H1 (cell line): ENCODE results near the gene CDH9. TPM values are rescaled to one million over a fixed set of nuclear protein-coding genes. Genes with fewer than 3 reads are reported as not detected.

Experiments
- CTCF ChIA-PET: fragments of 300-600 bp; sonication (Branson Sonifier 250); formaldehyde crosslinking; loops from one replicate; lab custom pipeline; 2021; ENCODE audit not compliant: partially characterized antibody; lab: Charles Lee
- POLR2A ChIA-PET: fragments of 300-600 bp; sonication (Branson Sonifier 250); formaldehyde crosslinking; loops from one replicate; lab custom pipeline; 2021; ENCODE audit warnings: inconsistent platforms; ENCODE audit not compliant: partially characterized antibody; lab: Charles Lee
- DNase-seq, 2 experiments: peaks; one replicate each; pipeline versions ENCODE4 v3.0.0 to v3.0.0-alpha.2; 2010 to 2022; ENCODE audit warnings: low spot score in 2 of 2, low read depth in 1 of 2, mixed read lengths in 1 of 2
- FAIRE-seq: peaks from 2 replicates; lab custom pipeline; 2011; peaks lifted over from hg19 to GRCh38; lab: Jason Lieb, UNC
- H2AFZ ChIP-seq: 2 replicates; pipeline ENCODE4 v1.8.1; 2012; ENCODE audit warnings: low read length, inconsistent platforms
- H2AK5ac ChIP-seq: 2 replicates; pipeline ENCODE4 v1.6.1; 2013; ENCODE audit warnings: low read depth, low read length
- H2BK120ac ChIP-seq: replicated peaks from 2 replicates; pipeline ENCODE3; 2013; ENCODE audit warnings: low read depth, low read length, inconsistent platforms
- H2BK12ac ChIP-seq: 2 replicates; pipeline ENCODE4 v1.6.1; 2013; ENCODE audit warnings: low read depth, low read length
- H2BK15ac ChIP-seq: 2 replicates; pipeline ENCODE4 v1.6.1; 2013; ENCODE audit warnings: low read length
- H2BK20ac ChIP-seq: 2 replicates; pipeline ENCODE4 v1.6.1; 2013; ENCODE audit warnings: low read length
- H2BK5ac ChIP-seq: 2 replicates; pipeline ENCODE4 v1.6.1; 2013; ENCODE audit warnings: low read depth, low read length
- H3K14ac ChIP-seq: 2 replicates; pipeline ENCODE4 v1.6.1; 2013; ENCODE audit warnings: inconsistent platforms; ENCODE audit not compliant: insufficient read length
- H3K18ac ChIP-seq: 2 replicates; pipeline ENCODE4 v1.6.1; 2013; ENCODE audit warnings: low read length; ENCODE audit errors: extremely low read depth
- H3K23ac ChIP-seq: 2 replicates; pipeline ENCODE4 v1.6.1; 2013; ENCODE audit warnings: inconsistent platforms; ENCODE audit not compliant: insufficient read length
- H3K23me2 ChIP-seq: 2 replicates; pipeline ENCODE4 v1.6.1; 2013; ENCODE audit warnings: low read depth, low read length
- H3K27ac ChIP-seq: 2 replicates; pipeline ENCODE4 v1.6.1; 2011; ENCODE audit warnings: low read depth, low read length, inconsistent platforms
- H3K27me3 ChIP-seq, 4 experiments: replicated peaks in 1 of 4; 1 replicate in 1 of 4; 2 replicates in 3 of 4; pipeline versions ENCODE4 v1.6.1 to v1.8.1; 2011 to 2013; ENCODE audit warnings: low read length in 3 of 4, mild to moderate bottlenecking in 3 of 4, inconsistent platforms in 2 of 4, mixed read lengths in 2 of 4, moderate library complexity in 1 of 4; ENCODE audit not compliant: control insufficient read depth in 3 of 4, insufficient read depth in 3 of 4; ENCODE audit errors: extremely low read depth in 1 of 4
- H3K36me3 ChIP-seq, 4 experiments: 2 replicates each; pipeline versions ENCODE4 v1.6.1 to v1.8.1; 2011 to 2013; ENCODE audit warnings: mild to moderate bottlenecking in 4 of 4, low read length in 3 of 4, moderate library complexity in 2 of 4, control low read depth in 1 of 4, inconsistent platforms in 1 of 4; ENCODE audit not compliant: insufficient read depth in 4 of 4, control insufficient read depth in 2 of 4
- H3K4ac ChIP-seq: replicated peaks from 2 replicates; pipeline ENCODE3; 2013; ENCODE audit warnings: low read length, low read depth, mixed read lengths, inconsistent platforms; ENCODE audit not compliant: insufficient read length
- H3K4me1 ChIP-seq, 4 experiments: replicated peaks in 1 of 4; 1 replicate in 1 of 4; 2 replicates in 3 of 4; pipeline versions ENCODE4 v1.6.1 to v1.8.1; 2011 to 2013; ENCODE audit warnings: low read length in 3 of 4, inconsistent platforms in 2 of 4, mixed read lengths in 1 of 4; ENCODE audit not compliant: insufficient read depth in 4 of 4, control insufficient read depth in 3 of 4
- H3K4me2 ChIP-seq, 2 experiments: 2 replicates each; pipeline versions ENCODE4 v1.6.1 to v1.8.1; 2011 to 2013; ENCODE audit warnings: low read depth in 2 of 2, low read length in 2 of 2, control low read depth in 1 of 2, inconsistent platforms in 1 of 2, mild to moderate bottlenecking in 1 of 2; ENCODE audit not compliant: insufficient read depth in 1 of 2
- H3K4me3 ChIP-seq, 4 experiments: fragments of 200-600, 300-600 bp in 1 of 4; sonication (generic), shearing (Covaris generic), sonication (Bioruptor Twin) in 1 of 4; 2 replicates each; pipeline versions ENCODE4 v1.5.1 to v1.8.1; 2011 to 2016; ENCODE audit warnings: low read length in 4 of 4, low read depth in 3 of 4, control low read depth in 2 of 4, inconsistent platforms in 2 of 4, mild to moderate bottlenecking in 2 of 4, mixed read lengths in 1 of 4, moderate library complexity in 1 of 4; ENCODE audit not compliant: insufficient read depth in 2 of 4; ENCODE audit errors: extremely low read depth in 1 of 4
- H3K56ac ChIP-seq: replicated peaks from 2 replicates; pipeline ENCODE3; 2013; ENCODE audit warnings: low read depth, mild to moderate bottlenecking, mixed read lengths, low read length, inconsistent platforms; ENCODE audit not compliant: insufficient read length
- H3K79me1 ChIP-seq: 2 replicates; pipeline ENCODE4 v1.6.1; 2013; ENCODE audit warnings: low read depth, low read length, control low read depth
- H3K79me2 ChIP-seq, 2 experiments: 2 replicates each; pipeline versions ENCODE4 v1.6.1 to v1.8.1; 2012 to 2013; ENCODE audit warnings: low read length in 2 of 2, mild to moderate bottlenecking in 2 of 2, inconsistent platforms in 1 of 2; ENCODE audit not compliant: insufficient read depth in 2 of 2, control insufficient read depth in 1 of 2
- H3K9ac ChIP-seq, 4 experiments: replicated peaks in 1 of 4; 1 replicate in 1 of 4; 2 replicates in 3 of 4; pipeline versions ENCODE4 v1.6.1 to v1.8.1; 2011 to 2013; ENCODE audit warnings: low read depth in 3 of 4, low read length in 3 of 4, control low read depth in 2 of 4, mild to moderate bottlenecking in 2 of 4, moderate library complexity in 2 of 4, inconsistent platforms in 1 of 4; ENCODE audit errors: extremely low read depth in 1 of 4
- H3K9me3 ChIP-seq, 2 experiments: 2 replicates each; pipeline versions ENCODE4 v1.6.1 to v1.8.1; 2012 to 2013; ENCODE audit warnings: mild to moderate bottlenecking in 2 of 2, moderate library complexity in 2 of 2, control low read depth in 1 of 2, inconsistent platforms in 1 of 2, low read depth in 1 of 2, low read length in 1 of 2, mixed read lengths in 1 of 2; ENCODE audit not compliant: insufficient read depth in 2 of 2
- H4K20me1 ChIP-seq, 2 experiments: replicated peaks in 1 of 2; 2 replicates each; pipeline versions ENCODE3 to v1.8.1; 2011 to 2013; ENCODE audit warnings: inconsistent platforms in 2 of 2, low read length in 2 of 2, mild to moderate bottlenecking in 1 of 2; ENCODE audit not compliant: insufficient read depth in 2 of 2, control insufficient read depth in 1 of 2
- H4K5ac ChIP-seq: 2 replicates; pipeline ENCODE4 v1.6.1; 2013; ENCODE audit warnings: low read length, low read depth, mixed read lengths, inconsistent platforms; ENCODE audit not compliant: insufficient read length
- H4K8ac ChIP-seq: 2 replicates; pipeline ENCODE4 v1.8.0; 2013; ENCODE audit warnings: mild to moderate bottlenecking, moderate library complexity, low read length, inconsistent platforms; ENCODE audit not compliant: insufficient read depth; ENCODE audit errors: extremely low read depth
- H4K91ac ChIP-seq: replicated peaks from 2 replicates; pipeline ENCODE3; 2013; ENCODE audit warnings: low read length, mixed read lengths, inconsistent platforms; ENCODE audit not compliant: insufficient read length
- EZH2 ChIP-seq: fragments of 200-600 bp; sonication (generic); IDR thresholded peaks from 2 replicates; pipeline ENCODE4 v1.7.1; 2012; ENCODE audit warnings: low read depth, mild to moderate bottlenecking, moderate library complexity, low read length, inconsistent platforms; ENCODE audit not compliant: severe bottlenecking
- WGBS, 2 experiments: shearing (Covaris generic) in 1 of 2; methylation state at CpG; one replicate each; pipeline versions ENCODE4 v1.1.6 to v1.1.7; 2013 to 2015; ENCODE audit warnings: low lambda C conversion rate in 2 of 2, mixed read lengths in 2 of 2, inconsistent platforms in 1 of 2, low coverage in 1 of 2, missing lambda C conversion rate in 1 of 2; ENCODE audit not compliant: insufficient replicate concordance in 2 of 2, insufficient coverage in 1 of 2, insufficient read length in 1 of 2; ENCODE audit errors: extremely low coverage in 1 of 2, missing lambda C conversion rate in 1 of 2; 5-methylcytosine and 5-hydroxymethylcytosine counted together
- polyA plus RNA-seq, 7 experiments: library from polyadenylated mRNA; depleted of rRNA in 3 of 7; stranded (reverse) in 5 of 7; unstranded in 2 of 7; fragments of >200 nt in 5 of 7; fragments of 200-250 nt in 2 of 7; gene quantifications; 1 replicate in 5 of 7; 2 replicates in 1 of 7; 4 replicates in 1 of 7; pipeline versions ENCODE4 v1.2.1 to v1.2.3, GENCODE V29; 2011 to 2013; ENCODE audit warnings: missing spikeins in 2 of 7, mixed read lengths in 2 of 7
- total RNA-seq: library from RNA; stranded (reverse); fragmentation: NEBNext Ultra II Directional; extraction: Animal tissue kit (Norgen Biotek cat#: 25700); gene quantifications from 2 replicates; pipeline ENCODE4 v1.2.1, GENCODE V29; 2021

The CDH9 gene
- total and polyA plus RNA-seq, 2 of the 8 experiments (the other 6 are each of a cell fraction or from before 2014, with no cell fraction given) = 0.54 to 1.0 TPM

DNA sequence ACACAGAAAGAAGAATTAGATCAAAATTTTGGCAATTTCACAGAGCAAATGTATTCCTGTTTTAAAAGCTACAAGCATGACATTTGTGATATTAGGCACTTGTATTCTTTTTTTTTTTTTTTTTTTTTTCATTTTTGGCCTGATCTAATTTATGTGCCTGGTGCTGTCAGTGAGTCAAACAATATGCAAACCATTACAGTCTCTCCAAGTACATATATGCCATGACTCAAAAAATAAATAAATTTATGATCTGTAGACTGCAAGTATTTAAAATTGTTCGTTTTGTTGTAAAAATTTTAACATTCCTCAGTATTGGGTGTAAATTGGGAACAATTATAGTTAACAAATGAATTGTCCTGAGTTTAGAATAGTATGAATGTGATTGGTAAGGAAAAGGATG is 51.4 kb downstream of the CDH9 start:
- Histone ChIP-seq H3K79me2 (no peaks in the 10 kb centered on the region), H3K4me1 (no peaks in the 10 kb centered on the region), H3K23ac (no peak overlapping the region), H3K14ac (no peak overlapping the region), H3K9ac (no peak overlapping the region), H3K18ac (no peak overlapping the region), H3K56ac (no peak overlapping the region), H2BK120ac (no peak overlapping the region), H3K27ac (no peak overlapping the region), H2BK5ac (no peak overlapping the region), H4K8ac (no peak overlapping the region), H3K4me3 (no peak overlapping the region), H2BK12ac (no peak overlapping the region), H4K20me1 (no peaks in the 10 kb centered on the region), H4K5ac (no peak overlapping the region), H3K4ac (no peak overlapping the region), H3K79me1 (no peaks in the 10 kb centered on the region), H2BK20ac (no peak overlapping the region), H2BK15ac (no peak overlapping the region), H3K4me2 (no peak overlapping the region), H3K9me3 (no peaks in the 10 kb centered on the region), H3K36me3 (no peaks in the 10 kb centered on the region), H3K23me2 (0 out of 2 replicates have a peak, but pooled peaks cover 2% of the 10 kb centered on the region), H2AK5ac (no peak overlapping the region), H4K91ac (no peak overlapping the region), H3K27me3 (peaks cover 0 to 1% (median 0%) of the 10 kb centered on the region in 4 experiments; a peak in 1 of 7 replicates), H2AFZ (no peak overlapping the region)
- ChIA-PET POLR2A (interaction anchor here (0.5 kb wide), 1 partner anchor 88 kb away, joined by 3 read pairs; no protein-coding TSS in a partner anchor), CTCF (interaction anchor here (0.9 kb wide), 1 partner anchor 12 kb away, joined by 3 read pairs; no protein-coding TSS in a partner anchor)
- WGBS, 2 experiments = 100% methylated on average over 1 of the region's 1 CpG; no CpG with 5 or more reads in 1 of the 2 experiments
- DNase-seq (no peak), FAIRE-seq (no peak)
- TF ChIP-seq EZH2 = no peak
